K562 (cell line): ENCODE data around the gene VLDLR.

Experiments
- HES1 ChIP-seq: fragments of 450-650 bp; IDR thresholded peaks from 2 replicates; pipeline ENCODE4 v1.6.1; 2016; ENCODE audit warnings: low read depth, mild to moderate bottlenecking, moderate library complexity
- HEY1 ChIP-seq: fragments of 250-450 bp; sonication (Bioruptor Pico); IDR thresholded peaks from 2 replicates; pipeline ENCODE4 v1.5.0; 2020; ENCODE audit warnings: mild to moderate bottlenecking, moderate library complexity, borderline replicate concordance
- HNRNPK ChIP-seq: fragments of 200-400 bp; formaldehyde crosslinking; IDR thresholded peaks from one replicate; pipeline ENCODE4 v1.6.1; 2018; ENCODE audit warnings: mild to moderate bottlenecking, low read depth, low read length; ENCODE audit not compliant: poor library complexity, severe bottlenecking
- JUN ChIP-seq, 2 experiments: sonication (generic) in 1 of 2; formaldehyde crosslinking in 1 of 2; IDR thresholded peaks; 2 replicates each; pipeline versions ENCODE4 v1.6.1 to v1.8.0; 2012 to 2022; ENCODE audit warnings: borderline replicate concordance in 2 of 2, mild to moderate bottlenecking in 2 of 2, improper control_type of control experiment in 1 of 2, low read depth in 1 of 2, low read length in 1 of 2, missing genetic modification reagents in 1 of 2
- LEF1 ChIP-seq: fragments of 450-650 bp; IDR thresholded peaks from 2 replicates; pipeline ENCODE4 v1.6.1; 2016; ENCODE audit warnings: mild to moderate bottlenecking
- NFIC ChIP-seq: fragments of 450-650 bp; IDR thresholded peaks from 2 replicates; pipeline ENCODE4 v1.6.1; 2017; ENCODE audit warnings: mild to moderate bottlenecking, inconsistent platforms
- TAF1 ChIP-seq: IDR thresholded peaks from 2 replicates; pipeline ENCODE4 v1.6.1; 2011; ENCODE audit warnings: mild to moderate bottlenecking, low read length, moderate library complexity; ENCODE audit not compliant: insufficient read depth, control insufficient read depth, severe bottlenecking; ENCODE audit errors: extremely low read depth
- TF ChIP-seq, protein P1 (sequence below): fragments of 450-650 bp; formaldehyde crosslinking; IDR thresholded peaks from 2 replicates; pipeline ENCODE4 v1.4.0; 2022; ENCODE audit warnings: mild to moderate bottlenecking, moderate library complexity

GRCh38 chr9:2618289-2618688 lies 3.3 kb upstream of the VLDLR start:
- no peak for TF ChIP-seq NFIC
- TF ChIP-seq HEY1 (CRISPR knock-in tag), result no peak
- no peak for TF ChIP-seq LEF1
- no peak for TF ChIP-seq HNRNPK
- no peak for TF ChIP-seq JUN (IDR thresholded peaks at IDR 0.05; ENCODE audit: borderline replicate concordance, low read depth, low read length)
- TF ChIP-seq JUN (CRISPR knock-in tag; IDR thresholded peaks at IDR 0.05; ENCODE audit: borderline replicate concordance), result no peak
- TF ChIP-seq, protein P1, sequence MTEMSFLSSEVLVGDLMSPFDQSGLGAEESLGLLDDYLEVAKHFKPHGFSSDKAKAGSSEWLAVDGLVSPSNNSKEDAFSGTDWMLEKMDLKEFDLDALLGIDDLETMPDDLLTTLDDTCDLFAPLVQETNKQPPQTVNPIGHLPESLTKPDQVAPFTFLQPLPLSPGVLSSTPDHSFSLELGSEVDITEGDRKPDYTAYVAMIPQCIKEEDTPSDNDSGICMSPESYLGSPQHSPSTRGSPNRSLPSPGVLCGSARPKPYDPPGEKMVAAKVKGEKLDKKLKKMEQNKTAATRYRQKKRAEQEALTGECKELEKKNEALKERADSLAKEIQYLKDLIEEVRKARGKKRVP (CRISPR knock-in tag), result no peak
- no peak for TF ChIP-seq HES1
- TF ChIP-seq TAF1, result no peak
